CD8-positive, alpha-beta memory T cell (primary cell): ENCODE measurements around the gene CAMK1D. TPM values are rescaled to one million over a fixed set of nuclear protein-coding genes. Genes with fewer than 3 reads are reported as not detected.
"Not testable (repeated sequence)": the region's sequence is repeated elsewhere in the genome, so short reads cannot be mapped to it uniquely, and the experiment has no call there.

Source experiments
- CTCF ChIA-PET: fragments of 350-600 bp; sonication (Branson Sonifier 250); formaldehyde crosslinking; loops from one replicate; lab custom pipeline; 2021; ENCODE audit warnings: antibody characterized with exemption; lab: Charles Lee
- POLR2A ChIA-PET: fragments of 350-600 bp; sonication (Branson Sonifier 250); formaldehyde crosslinking; loops from one replicate; lab custom pipeline; 2021; ENCODE audit warnings: antibody characterized with exemption; lab: Charles Lee
- DNase-seq, 5 donors: peaks; one replicate each; pipeline versions ENCODE4 v3.0.0 to v3.0.0-alpha.2; 2020 to 2022; ENCODE audit warnings: mixed read lengths in 1 of 5
- H3K27ac ChIP-seq: one replicate; pipeline ENCODE4 v1.7.0; 2013; ENCODE audit warnings: low read depth, mild to moderate bottlenecking, low read length, moderate library complexity
- H3K27me3 ChIP-seq: 2 replicates; pipeline ENCODE4 v1.7.0; 2013; ENCODE audit warnings: low read length, mild to moderate bottlenecking; ENCODE audit not compliant: insufficient read depth, poor library complexity, severe bottlenecking
- H3K36me3 ChIP-seq: 2 replicates; pipeline ENCODE4 v1.7.0; 2013; ENCODE audit warnings: mild to moderate bottlenecking, low read length, moderate library complexity; ENCODE audit not compliant: insufficient read depth
- H3K4me1 ChIP-seq: 2 replicates; pipeline ENCODE4 v1.7.0; 2013; ENCODE audit warnings: mild to moderate bottlenecking, low read length, moderate library complexity; ENCODE audit not compliant: insufficient read depth
- H3K4me3 ChIP-seq: 2 replicates; pipeline ENCODE4 v1.7.0; 2013; ENCODE audit warnings: mild to moderate bottlenecking, low read length
- H3K9me3 ChIP-seq: 2 replicates; pipeline ENCODE4 v1.7.0; 2013; ENCODE audit warnings: mild to moderate bottlenecking, low read length
- H3K27ac Mint-ChIP-seq, 8 donors: one replicate each; pipeline ENCODE4 v1.8.0; 2020 to 2021; ENCODE audit warnings: mixed read lengths in 8 of 8, mild to moderate bottlenecking in 6 of 8, inconsistent platforms in 3 of 8, moderate library complexity in 3 of 8
- H3K27me3 Mint-ChIP-seq, 2 donors: one replicate each; pipeline ENCODE4 v1.8.0; 2020 to 2021; ENCODE audit warnings: mixed read lengths in 2 of 2, mild to moderate bottlenecking in 1 of 2, moderate library complexity in 1 of 2
- H3K36me3 Mint-ChIP-seq, 3 donors: one replicate each; pipeline ENCODE4 v1.8.0; 2020 to 2021; ENCODE audit warnings: mixed read lengths in 3 of 3, inconsistent platforms in 1 of 3, mild to moderate bottlenecking in 1 of 3
- H3K4me1 Mint-ChIP-seq, 3 donors: one replicate each; pipeline ENCODE4 v1.8.0; 2020 to 2021; ENCODE audit warnings: mixed read lengths in 3 of 3, inconsistent platforms in 1 of 3, mild to moderate bottlenecking in 1 of 3
- H3K4me3 Mint-ChIP-seq, 7 donors: one replicate each; pipeline ENCODE4 v1.8.0; 2020 to 2021; ENCODE audit warnings: mixed read lengths in 7 of 7, mild to moderate bottlenecking in 6 of 7, moderate library complexity in 4 of 7, inconsistent platforms in 2 of 7
- H3K9me3 Mint-ChIP-seq, 5 donors: one replicate each; pipeline ENCODE4 v1.8.0; 2020 to 2022; ENCODE audit warnings: mixed read lengths in 5 of 5, mild to moderate bottlenecking in 3 of 5, moderate library complexity in 2 of 5, inconsistent platforms in 1 of 5
- polyA plus RNA-seq: library from polyadenylated mRNA; unstranded; fragments of 300-500 nt; fragmentation: Illumina TruSeq; gene quantifications from one replicate; pipeline ENCODE4 v1.2.3, GENCODE V29; 2021
- total RNA-seq, 2 experiments: library from RNA; stranded (reverse); gene quantifications; one replicate each; pipeline ENCODE4 v1.2.3, GENCODE V29; 2021

The CAMK1D gene
- total and polyA plus RNA-seq, 3 experiments from 2014 or later: 8.9 to 15.1 (median 10.0) TPM

DNA sequence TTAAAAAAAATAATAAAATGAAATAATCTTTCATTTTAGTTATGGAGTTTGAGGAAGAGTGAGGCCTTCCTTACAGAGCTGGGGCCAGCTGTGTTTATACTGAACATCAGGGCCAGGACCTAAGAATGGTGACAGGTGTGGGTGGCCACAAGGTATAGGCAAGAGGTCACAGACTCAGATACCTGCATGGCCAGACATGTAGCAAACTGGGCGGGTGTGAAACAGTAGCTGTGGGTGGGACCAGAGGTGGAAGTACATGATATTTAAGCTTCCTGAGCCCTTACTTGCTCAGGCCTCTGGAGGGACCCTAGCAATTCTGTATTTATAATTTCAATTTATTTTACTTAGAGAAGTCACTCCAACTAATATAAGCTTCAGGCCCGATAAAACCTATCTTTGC lies 27.7 kb upstream of the CAMK1D start:
- Histone ChIP-seq H3K4me1 (no peaks in the 10 kb centered on the region), H3K27ac (no peak overlapping the region), H3K27me3 (no peaks in the 10 kb centered on the region), H3K36me3 (no peaks in the 10 kb centered on the region), H3K4me3 (no peak overlapping the region), H3K9me3 (no peaks in the 10 kb centered on the region)
- CTCF ChIA-PET: interaction anchor here (0.5 kb wide), 1 partner anchor 22 kb away, joined by 3 read pairs; no protein-coding TSS in a partner anchor
- H3K27me3 Mint-ChIP-seq: peaks cover 0 to 2% of the 10 kb centered on the region in 2 donors
- H3K27ac Mint-ChIP-seq: peak overlapping the region in 1 of 8 donors; percentile 7
- POLR2A ChIA-PET: no interaction called here
- H3K36me3 Mint-ChIP-seq: no peaks in the 10 kb centered on the region
- H3K4me1 Mint-ChIP-seq: no peaks in the 10 kb centered on the region
- no peaks in the 10 kb centered on the region for H3K9me3 Mint-ChIP-seq
- H3K4me3 Mint-ChIP-seq: no peak overlapping the region
- DNase-seq: no peak

DNA sequence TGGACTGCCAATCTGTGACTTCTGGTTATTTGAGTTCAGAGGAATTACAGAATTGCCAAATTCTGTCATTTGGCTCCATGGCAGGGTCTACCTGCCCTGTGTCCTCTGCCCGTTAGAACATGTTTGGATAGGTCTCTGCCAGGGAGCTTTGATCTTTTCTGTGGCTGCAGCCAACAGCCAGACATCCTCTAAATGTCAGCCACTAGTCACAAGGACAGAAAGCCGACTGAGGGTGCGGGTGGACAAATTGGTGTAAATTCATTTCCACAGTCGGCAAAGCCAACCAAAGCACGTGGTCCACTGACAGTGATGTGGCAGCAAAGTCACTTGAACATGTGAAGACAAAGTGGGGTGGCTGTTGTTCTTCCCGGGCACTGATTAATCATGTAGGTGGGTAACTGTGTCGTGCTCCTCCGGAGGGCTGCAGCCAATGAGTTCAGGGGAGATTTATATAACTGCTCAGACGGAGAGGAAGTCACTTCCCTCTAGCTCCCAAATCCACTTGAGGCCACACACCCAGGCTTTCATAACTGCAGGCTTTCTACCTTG lies 26.7 kb upstream of the CAMK1D start:
- Mint-ChIP-seq H3K27ac (no peak overlapping the region), H3K9me3 (no peaks in the 10 kb centered on the region), H3K4me1 (no peaks in the 10 kb centered on the region), H3K27me3 (peaks cover 0 to 2% of the 10 kb centered on the region in 2 donors), H3K4me3 (no peak overlapping the region), H3K36me3 (no peaks in the 10 kb centered on the region)
- no peaks in the 10 kb centered on the region for H3K4me1 ChIP-seq
- POLR2A ChIA-PET: no interaction called here
- no peaks in the 10 kb centered on the region for H3K27me3 ChIP-seq
- no peak overlapping the region for H3K4me3 ChIP-seq
- DNase-seq: no peak
- CTCF ChIA-PET: interaction anchor here (1.2 kb wide), 1 partner anchor 69 kb away, joined by 3 read pairs; no protein-coding TSS in a partner anchor
- H3K27ac ChIP-seq: no peak overlapping the region
- no peaks in the 10 kb centered on the region for H3K9me3 ChIP-seq
- no peaks in the 10 kb centered on the region for H3K36me3 ChIP-seq

DNA sequence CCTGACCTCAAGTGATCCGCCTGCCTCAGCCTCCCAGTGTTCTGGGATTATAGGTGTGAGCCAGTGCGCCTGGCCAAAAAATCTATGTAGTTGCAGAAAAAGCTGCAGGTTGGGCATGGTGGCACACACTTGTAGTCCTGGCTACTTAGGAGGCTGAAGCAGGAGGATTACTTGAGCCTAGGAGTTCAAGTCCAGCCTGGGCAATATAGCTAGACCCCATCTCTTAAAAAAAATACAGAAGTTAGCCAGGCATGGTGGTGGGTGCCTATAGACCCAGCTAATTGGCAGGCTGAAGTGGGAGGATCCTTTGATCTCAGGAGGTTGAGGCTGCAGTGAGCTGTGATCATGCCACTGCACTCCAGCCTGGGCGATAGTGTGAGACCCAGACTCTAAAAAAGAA lies 24.8 kb upstream of the CAMK1D start:
- Mint-ChIP-seq H3K4me1 (no peaks in the 10 kb centered on the region), H3K36me3 (no peaks in the 10 kb centered on the region), H3K27ac (no peak overlapping the region), H3K27me3 (peaks cover 0 to 2% of the 10 kb centered on the region in 2 donors), H3K9me3 (no peaks in the 10 kb centered on the region), H3K4me3 (no peak overlapping the region)
- H3K4me1 ChIP-seq: no peaks in the 10 kb centered on the region
- ChIA-PET CTCF (no interaction called here), POLR2A (no interaction called here)
- DNase-seq: no peak
- no peaks in the 10 kb centered on the region for H3K27me3 ChIP-seq
- H3K9me3 ChIP-seq: no peaks in the 10 kb centered on the region
- H3K36me3 ChIP-seq: no peaks in the 10 kb centered on the region
- no peak overlapping the region for H3K4me3 ChIP-seq
- no peak overlapping the region for H3K27ac ChIP-seq

DNA sequence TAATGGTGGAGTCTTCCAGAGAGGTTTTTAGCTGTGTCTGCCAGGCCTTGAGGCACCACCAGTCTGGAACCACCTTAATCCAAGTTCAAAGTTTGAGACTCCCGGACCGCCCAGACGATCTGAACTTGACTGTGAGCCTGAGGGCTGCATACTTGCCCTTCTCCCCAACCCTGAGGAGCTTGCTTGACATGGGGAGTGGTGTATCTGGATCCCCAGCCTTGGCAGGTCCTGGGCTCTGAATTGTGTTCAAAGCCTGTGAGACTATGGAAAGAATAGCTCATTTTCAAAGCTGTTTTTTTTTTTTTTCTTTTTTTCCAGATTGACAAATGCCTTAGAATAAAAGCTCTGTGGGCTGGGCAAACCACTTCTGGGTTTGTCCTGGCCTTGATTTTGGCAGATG lies 22.3 kb upstream of the CAMK1D start:
- H3K4me3 Mint-ChIP-seq: no peak overlapping the region
- H3K9me3 ChIP-seq: no peaks in the 10 kb centered on the region
- no peak for DNase-seq
- no peak overlapping the region for H3K27ac Mint-ChIP-seq
- no peaks in the 10 kb centered on the region for H3K36me3 Mint-ChIP-seq
- no peak overlapping the region for H3K4me3 ChIP-seq
- H3K4me1 Mint-ChIP-seq: no peaks in the 10 kb centered on the region
- POLR2A ChIA-PET: no interaction called here
- H3K27ac ChIP-seq: no peak overlapping the region
- peaks cover 0 to 2% of the 10 kb centered on the region in 2 donors for H3K27me3 Mint-ChIP-seq
- H3K27me3 ChIP-seq: no peaks in the 10 kb centered on the region
- H3K9me3 Mint-ChIP-seq: no peaks in the 10 kb centered on the region
- no peaks in the 10 kb centered on the region for H3K36me3 ChIP-seq
- CTCF ChIA-PET: interaction anchor here (0.9 kb wide), 1 partner anchor 8 kb away, joined by 3 read pairs; no protein-coding TSS in a partner anchor
- no peaks in the 10 kb centered on the region for H3K4me1 ChIP-seq

DNA sequence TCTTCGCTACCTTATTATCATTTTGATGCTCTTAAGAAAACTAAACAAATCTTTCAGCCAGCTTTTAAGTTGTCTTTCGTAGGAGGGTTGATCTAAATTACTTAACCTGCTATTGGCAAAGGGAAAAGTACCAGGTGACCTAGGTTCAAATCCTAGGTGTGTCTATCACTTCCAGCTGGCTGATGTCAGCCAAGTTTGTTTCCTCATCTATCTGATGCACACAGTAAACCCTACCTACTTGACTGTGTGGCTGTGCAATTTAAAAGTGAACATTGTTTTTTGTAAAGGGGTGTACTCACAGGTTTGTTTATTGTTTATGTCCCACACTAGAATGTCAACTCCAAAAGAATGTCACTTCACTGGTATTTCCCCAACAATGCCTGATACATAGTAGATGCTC lies 21.9 kb upstream of the CAMK1D start:
- Histone ChIP-seq H3K4me1 (no peaks in the 10 kb centered on the region), H3K4me3 (no peak overlapping the region), H3K27ac (no peak overlapping the region), H3K36me3 (no peaks in the 10 kb centered on the region), H3K27me3 (no peaks in the 10 kb centered on the region), H3K9me3 (no peaks in the 10 kb centered on the region)
- no peak overlapping the region for H3K4me3 Mint-ChIP-seq
- no peak overlapping the region for H3K27ac Mint-ChIP-seq
- H3K36me3 Mint-ChIP-seq: no peaks in the 10 kb centered on the region
- H3K9me3 Mint-ChIP-seq: no peaks in the 10 kb centered on the region
- ChIA-PET POLR2A (no interaction called here), CTCF (interaction anchor here (0.9 kb wide), 1 partner anchor 8 kb away, joined by 3 read pairs; no protein-coding TSS in a partner anchor)
- peaks cover 0 to 2% of the 10 kb centered on the region in 2 donors for H3K27me3 Mint-ChIP-seq
- no peak for DNase-seq
- H3K4me1 Mint-ChIP-seq: no peaks in the 10 kb centered on the region

DNA sequence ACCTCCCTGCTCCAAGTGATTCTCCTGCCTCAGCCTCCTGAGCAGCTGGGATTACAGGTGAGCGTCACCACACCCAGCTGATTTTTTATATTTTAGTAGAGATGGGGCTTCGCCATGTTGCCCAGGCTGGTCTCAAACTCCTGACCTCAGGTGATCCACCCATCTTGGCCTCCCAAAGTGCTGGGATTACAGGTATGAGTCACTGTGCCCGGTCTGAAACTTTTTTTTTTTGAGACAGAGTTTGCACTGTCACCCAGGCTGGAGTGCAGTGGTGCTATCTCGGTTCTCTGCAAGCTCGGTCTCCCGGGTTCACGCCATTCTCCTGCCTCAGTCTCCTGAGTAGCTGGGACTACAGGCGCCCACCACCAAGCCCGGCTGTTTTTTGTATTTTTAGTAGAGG lies 21.0 kb upstream of the CAMK1D start:
- H3K4me1 ChIP-seq, H3K9me3 Mint-ChIP-seq, H3K9me3 ChIP-seq, H3K4me1 Mint-ChIP-seq, H3K4me3 ChIP-seq, DNase-seq, CTCF ChIA-PET, H3K36me3 ChIP-seq, H3K27me3 Mint-ChIP-seq, POLR2A ChIA-PET, H3K27ac ChIP-seq, H3K27me3 ChIP-seq, H3K4me3 Mint-ChIP-seq, H3K36me3 Mint-ChIP-seq: not testable (repeated sequence)
- peak overlapping the region in 1 of 8 donors; percentile 38 for H3K27ac Mint-ChIP-seq

DNA sequence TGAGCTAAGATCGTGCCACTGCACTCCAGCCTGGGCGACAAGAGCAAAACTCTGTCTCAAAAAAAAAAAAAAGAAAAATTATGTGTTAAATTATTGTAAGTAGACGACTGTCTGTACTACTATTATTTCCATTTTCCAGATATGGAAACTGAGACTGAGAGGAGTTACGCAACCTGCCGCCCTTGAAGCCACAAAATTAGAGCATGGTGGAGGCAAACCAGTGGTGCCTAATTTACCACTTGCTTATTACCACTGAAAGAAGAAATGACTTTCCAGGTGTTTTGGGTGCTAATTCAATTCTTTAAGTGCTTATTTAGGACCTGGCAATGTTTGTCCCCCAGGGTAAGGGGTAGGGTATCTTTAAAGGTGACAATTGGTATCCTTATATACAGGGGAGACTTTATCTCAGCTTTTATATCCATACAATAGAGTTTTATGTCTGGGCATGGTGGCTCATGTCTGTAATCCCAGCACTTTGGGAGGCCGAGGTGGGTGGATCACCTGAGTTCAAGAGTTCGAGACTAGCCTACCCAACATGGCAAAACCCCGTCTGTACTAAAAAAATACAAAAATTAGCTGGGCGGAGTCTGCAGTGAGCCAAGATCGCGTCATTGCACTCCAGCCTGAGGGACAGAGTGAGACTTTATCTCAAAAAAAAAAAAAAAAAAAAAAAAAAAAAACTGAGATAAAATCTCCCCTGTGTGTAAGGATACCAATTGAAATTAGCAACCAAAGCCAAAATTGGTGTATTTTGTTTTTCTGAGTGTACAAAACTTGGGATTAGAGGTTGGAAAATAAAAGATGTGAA lies 16.6 kb upstream of the CAMK1D start:
- no peaks in the 10 kb centered on the region for H3K4me1 ChIP-seq
- H3K27me3 ChIP-seq: no peaks in the 10 kb centered on the region
- H3K9me3 Mint-ChIP-seq: no peaks in the 10 kb centered on the region
- no peak overlapping the region for H3K4me3 ChIP-seq
- H3K4me3 Mint-ChIP-seq: no peak overlapping the region
- CTCF ChIA-PET: no interaction called here
- no peak overlapping the region for H3K27ac ChIP-seq
- H3K36me3 Mint-ChIP-seq: no peaks in the 10 kb centered on the region
- H3K27me3 Mint-ChIP-seq: no peaks in the 10 kb centered on the region
- H3K9me3 ChIP-seq: no peaks in the 10 kb centered on the region
- peak overlapping the region in 1 of 8 donors; percentile 40 for H3K27ac Mint-ChIP-seq
- peaks cover 11% of the 10 kb centered on the region in 3 donors for H3K4me1 Mint-ChIP-seq
- DNase-seq: no peak
- no peaks in the 10 kb centered on the region for H3K36me3 ChIP-seq
- POLR2A ChIA-PET: interaction anchor here (1.2 kb wide), 1 partner anchor 16 kb away, joined by 3 read pairs; the partner anchor contains the start of gene CAMK1D
